H1 (cell line): ENCODE measurements around the gene AFAP1L1. TPM values are rescaled to one million over a fixed set of nuclear protein-coding genes. Genes with fewer than 3 reads are reported as not detected.

Experiments used
- CTCF ChIA-PET: fragments of 300-600 bp; sonication (Branson Sonifier 250); formaldehyde crosslinking; loops from one replicate; lab custom pipeline; 2021; ENCODE audit not compliant: partially characterized antibody; lab: Charles Lee
- POLR2A ChIA-PET: fragments of 300-600 bp; sonication (Branson Sonifier 250); formaldehyde crosslinking; loops from one replicate; lab custom pipeline; 2021; ENCODE audit warnings: inconsistent platforms; ENCODE audit not compliant: partially characterized antibody; lab: Charles Lee
- DNase-seq, 2 experiments: peaks; one replicate each; pipeline versions ENCODE4 v3.0.0 to v3.0.0-alpha.2; 2010 to 2022; ENCODE audit warnings: low spot score in 2 of 2, low read depth in 1 of 2, mixed read lengths in 1 of 2
- FAIRE-seq: peaks from 2 replicates; lab custom pipeline; 2011; peaks lifted over from hg19 to GRCh38; lab: Jason Lieb, UNC
- H2AFZ ChIP-seq: 2 replicates; pipeline ENCODE4 v1.8.1; 2012; ENCODE audit warnings: low read length, inconsistent platforms
- H2AK5ac ChIP-seq: 2 replicates; pipeline ENCODE4 v1.6.1; 2013; ENCODE audit warnings: low read depth, low read length
- H2BK120ac ChIP-seq: replicated peaks from 2 replicates; pipeline ENCODE3; 2013; ENCODE audit warnings: low read depth, low read length, inconsistent platforms
- H2BK12ac ChIP-seq: 2 replicates; pipeline ENCODE4 v1.6.1; 2013; ENCODE audit warnings: low read depth, low read length
- H2BK15ac ChIP-seq: 2 replicates; pipeline ENCODE4 v1.6.1; 2013; ENCODE audit warnings: low read length
- H2BK20ac ChIP-seq: 2 replicates; pipeline ENCODE4 v1.6.1; 2013; ENCODE audit warnings: low read length
- H2BK5ac ChIP-seq: 2 replicates; pipeline ENCODE4 v1.6.1; 2013; ENCODE audit warnings: low read depth, low read length
- H3K14ac ChIP-seq: 2 replicates; pipeline ENCODE4 v1.6.1; 2013; ENCODE audit warnings: inconsistent platforms; ENCODE audit not compliant: insufficient read length
- H3K18ac ChIP-seq: 2 replicates; pipeline ENCODE4 v1.6.1; 2013; ENCODE audit warnings: low read length; ENCODE audit errors: extremely low read depth
- H3K23ac ChIP-seq: 2 replicates; pipeline ENCODE4 v1.6.1; 2013; ENCODE audit warnings: inconsistent platforms; ENCODE audit not compliant: insufficient read length
- H3K23me2 ChIP-seq: 2 replicates; pipeline ENCODE4 v1.6.1; 2013; ENCODE audit warnings: low read depth, low read length
- H3K27ac ChIP-seq: 2 replicates; pipeline ENCODE4 v1.6.1; 2011; ENCODE audit warnings: low read depth, low read length, inconsistent platforms
- H3K27me3 ChIP-seq, 4 experiments: replicated peaks in 1 of 4; 1 replicate in 1 of 4; 2 replicates in 3 of 4; pipeline versions ENCODE4 v1.6.1 to v1.8.1; 2011 to 2013; ENCODE audit warnings: low read length in 3 of 4, mild to moderate bottlenecking in 3 of 4, inconsistent platforms in 2 of 4, mixed read lengths in 2 of 4, moderate library complexity in 1 of 4; ENCODE audit not compliant: control insufficient read depth in 3 of 4, insufficient read depth in 3 of 4; ENCODE audit errors: extremely low read depth in 1 of 4
- H3K36me3 ChIP-seq, 4 experiments: 2 replicates each; pipeline versions ENCODE4 v1.6.1 to v1.8.1; 2011 to 2013; ENCODE audit warnings: mild to moderate bottlenecking in 4 of 4, low read length in 3 of 4, moderate library complexity in 2 of 4, control low read depth in 1 of 4, inconsistent platforms in 1 of 4; ENCODE audit not compliant: insufficient read depth in 4 of 4, control insufficient read depth in 2 of 4
- H3K4ac ChIP-seq: replicated peaks from 2 replicates; pipeline ENCODE3; 2013; ENCODE audit warnings: low read length, low read depth, mixed read lengths, inconsistent platforms; ENCODE audit not compliant: insufficient read length
- H3K4me1 ChIP-seq, 4 experiments: replicated peaks in 1 of 4; 1 replicate in 1 of 4; 2 replicates in 3 of 4; pipeline versions ENCODE4 v1.6.1 to v1.8.1; 2011 to 2013; ENCODE audit warnings: low read length in 3 of 4, inconsistent platforms in 2 of 4, mixed read lengths in 1 of 4; ENCODE audit not compliant: insufficient read depth in 4 of 4, control insufficient read depth in 3 of 4
- H3K4me2 ChIP-seq, 2 experiments: 2 replicates each; pipeline versions ENCODE4 v1.6.1 to v1.8.1; 2011 to 2013; ENCODE audit warnings: low read depth in 2 of 2, low read length in 2 of 2, control low read depth in 1 of 2, inconsistent platforms in 1 of 2, mild to moderate bottlenecking in 1 of 2; ENCODE audit not compliant: insufficient read depth in 1 of 2
- H3K4me3 ChIP-seq, 4 experiments: fragments of 200-600, 300-600 bp in 1 of 4; sonication (generic), shearing (Covaris generic), sonication (Bioruptor Twin) in 1 of 4; 2 replicates each; pipeline versions ENCODE4 v1.5.1 to v1.8.1; 2011 to 2016; ENCODE audit warnings: low read length in 4 of 4, low read depth in 3 of 4, control low read depth in 2 of 4, inconsistent platforms in 2 of 4, mild to moderate bottlenecking in 2 of 4, mixed read lengths in 1 of 4, moderate library complexity in 1 of 4; ENCODE audit not compliant: insufficient read depth in 2 of 4; ENCODE audit errors: extremely low read depth in 1 of 4
- H3K56ac ChIP-seq: replicated peaks from 2 replicates; pipeline ENCODE3; 2013; ENCODE audit warnings: low read depth, mild to moderate bottlenecking, mixed read lengths, low read length, inconsistent platforms; ENCODE audit not compliant: insufficient read length
- H3K79me1 ChIP-seq: 2 replicates; pipeline ENCODE4 v1.6.1; 2013; ENCODE audit warnings: low read depth, low read length, control low read depth
- H3K79me2 ChIP-seq, 2 experiments: 2 replicates each; pipeline versions ENCODE4 v1.6.1 to v1.8.1; 2012 to 2013; ENCODE audit warnings: low read length in 2 of 2, mild to moderate bottlenecking in 2 of 2, inconsistent platforms in 1 of 2; ENCODE audit not compliant: insufficient read depth in 2 of 2, control insufficient read depth in 1 of 2
- H3K9ac ChIP-seq, 4 experiments: replicated peaks in 1 of 4; 1 replicate in 1 of 4; 2 replicates in 3 of 4; pipeline versions ENCODE4 v1.6.1 to v1.8.1; 2011 to 2013; ENCODE audit warnings: low read depth in 3 of 4, low read length in 3 of 4, control low read depth in 2 of 4, mild to moderate bottlenecking in 2 of 4, moderate library complexity in 2 of 4, inconsistent platforms in 1 of 4; ENCODE audit errors: extremely low read depth in 1 of 4
- H3K9me3 ChIP-seq, 2 experiments: 2 replicates each; pipeline versions ENCODE4 v1.6.1 to v1.8.1; 2012 to 2013; ENCODE audit warnings: mild to moderate bottlenecking in 2 of 2, moderate library complexity in 2 of 2, control low read depth in 1 of 2, inconsistent platforms in 1 of 2, low read depth in 1 of 2, low read length in 1 of 2, mixed read lengths in 1 of 2; ENCODE audit not compliant: insufficient read depth in 2 of 2
- H4K20me1 ChIP-seq, 2 experiments: replicated peaks in 1 of 2; 2 replicates each; pipeline versions ENCODE3 to v1.8.1; 2011 to 2013; ENCODE audit warnings: inconsistent platforms in 2 of 2, low read length in 2 of 2, mild to moderate bottlenecking in 1 of 2; ENCODE audit not compliant: insufficient read depth in 2 of 2, control insufficient read depth in 1 of 2
- H4K5ac ChIP-seq: 2 replicates; pipeline ENCODE4 v1.6.1; 2013; ENCODE audit warnings: low read length, low read depth, mixed read lengths, inconsistent platforms; ENCODE audit not compliant: insufficient read length
- H4K8ac ChIP-seq: 2 replicates; pipeline ENCODE4 v1.8.0; 2013; ENCODE audit warnings: mild to moderate bottlenecking, moderate library complexity, low read length, inconsistent platforms; ENCODE audit not compliant: insufficient read depth; ENCODE audit errors: extremely low read depth
- H4K91ac ChIP-seq: replicated peaks from 2 replicates; pipeline ENCODE3; 2013; ENCODE audit warnings: low read length, mixed read lengths, inconsistent platforms; ENCODE audit not compliant: insufficient read length
- CHD2 ChIP-seq: IDR thresholded peaks from 2 replicates; pipeline ENCODE4 v1.6.1; 2012; ENCODE audit warnings: low read length, improper control_type of control experiment
- CTBP2 ChIP-seq: IDR thresholded peaks from 2 replicates; pipeline ENCODE4 v1.7.0; 2011; ENCODE audit warnings: borderline replicate concordance, mild to moderate bottlenecking, moderate library complexity, mixed read lengths, low read length; ENCODE audit not compliant: insufficient read depth, insufficient read length
- EP300 ChIP-seq, 2 experiments: IDR thresholded peaks; 1 replicate in 1 of 2; 2 replicates in 1 of 2; pipeline ENCODE4 v1.6.1; 2011 to 2012; ENCODE audit warnings: low read depth in 2 of 2, low read length in 2 of 2, mild to moderate bottlenecking in 2 of 2, borderline replicate concordance in 1 of 2, inconsistent platforms in 1 of 2, moderate library complexity in 1 of 2
- HDAC2 ChIP-seq, 2 experiments: fragments of 300-600 bp in 1 of 2; sonication (generic) in 1 of 2; IDR thresholded peaks; 2 replicates each; pipeline ENCODE4 v1.6.1; 2011 to 2012; ENCODE audit warnings: low read depth in 2 of 2, low read length in 2 of 2, mild to moderate bottlenecking in 2 of 2, moderate library complexity in 2 of 2, borderline replicate concordance in 1 of 2, inconsistent platforms in 1 of 2
- RBBP5 ChIP-seq: IDR thresholded peaks from 2 replicates; pipeline ENCODE4 v1.7.1; 2012; ENCODE audit warnings: low read depth, mild to moderate bottlenecking, inconsistent platforms, low read length, moderate library complexity, borderline replicate concordance
- RXRA ChIP-seq: IDR thresholded peaks from 2 replicates; pipeline ENCODE4 v1.6.1; 2011; ENCODE audit warnings: low read depth, mild to moderate bottlenecking, low read length, moderate library complexity; ENCODE audit not compliant: insufficient read depth
- WGBS, 2 experiments: shearing (Covaris generic) in 1 of 2; methylation state at CpG; one replicate each; pipeline versions ENCODE4 v1.1.6 to v1.1.7; 2013 to 2015; ENCODE audit warnings: low lambda C conversion rate in 2 of 2, mixed read lengths in 2 of 2, inconsistent platforms in 1 of 2, low coverage in 1 of 2, missing lambda C conversion rate in 1 of 2; ENCODE audit not compliant: insufficient replicate concordance in 2 of 2, insufficient coverage in 1 of 2, insufficient read length in 1 of 2; ENCODE audit errors: extremely low coverage in 1 of 2, missing lambda C conversion rate in 1 of 2; 5-methylcytosine and 5-hydroxymethylcytosine counted together
- polyA plus RNA-seq, 7 experiments: library from polyadenylated mRNA; depleted of rRNA in 3 of 7; stranded (reverse) in 5 of 7; unstranded in 2 of 7; fragments of >200 nt in 5 of 7; fragments of 200-250 nt in 2 of 7; gene quantifications; 1 replicate in 5 of 7; 2 replicates in 1 of 7; 4 replicates in 1 of 7; pipeline versions ENCODE4 v1.2.1 to v1.2.3, GENCODE V29; 2011 to 2013; ENCODE audit warnings: missing spikeins in 2 of 7, mixed read lengths in 2 of 7
- total RNA-seq: library from RNA; stranded (reverse); fragmentation: NEBNext Ultra II Directional; extraction: Animal tissue kit (Norgen Biotek cat#: 25700); gene quantifications from 2 replicates; pipeline ENCODE4 v1.2.1, GENCODE V29; 2021

Gene AFAP1L1
- total and polyA plus RNA-seq, 2 of the 8 experiments (the other 6 are each of a cell fraction or from before 2014, with no cell fraction given): 0.79 to 4.7 TPM

GRCh38 chr5:149279661-149280060, 8.0 kb downstream of the AFAP1L1 start:
- Histone ChIP-seq H2AK5ac (no peak overlapping the region), H2BK120ac (no peak overlapping the region), H3K79me2 (no peaks in the 10 kb centered on the region), H3K27me3 (no peaks in the 10 kb centered on the region; a peak in 1 of 7 replicates), H2BK20ac (no peak overlapping the region), H4K5ac (no peak overlapping the region), H2BK5ac (no peak overlapping the region), H3K23me2 (no peaks in the 10 kb centered on the region), H3K4me3 (no peak overlapping the region), H3K4ac (no peak overlapping the region), H3K4me2 (no peak overlapping the region), H2BK15ac (no peak overlapping the region), H3K79me1 (no peaks in the 10 kb centered on the region), H4K8ac (no peak overlapping the region), H3K4me1 (no peaks in the 10 kb centered on the region), H3K56ac (no peak overlapping the region), H3K14ac (no peak overlapping the region), H3K36me3 (no peaks in the 10 kb centered on the region; a peak in 1 of 8 replicates), H3K18ac (no peak overlapping the region), H2AFZ (no peak overlapping the region), H3K23ac (no peak overlapping the region), H3K9ac (no peak overlapping the region), H3K9me3 (no peaks in the 10 kb centered on the region), H2BK12ac (no peak overlapping the region), H4K91ac (no peak overlapping the region), H3K27ac (no peak overlapping the region), H4K20me1 (no peaks in the 10 kb centered on the region)
- 100% methylated on average over 1 of the region's 1 CpG; no CpG with 5 or more reads in 1 of the 2 experiments for WGBS, 2 experiments
- TF ChIP-seq CHD2 (no peak), RXRA (no peak), HDAC2 (IDR thresholded peaks at IDR 0.05; ENCODE audit: borderline replicate concordance in 1 of 2, low read depth in 2 of 2, low read length in 2 of 2) (no peak), RBBP5 (no peak), CTBP2 (no peak), EP300 (IDR thresholded peaks at IDR 0.05; ENCODE audit: borderline replicate concordance in 1 of 2, low read depth in 2 of 2, low read length in 2 of 2) (no peak)
- ChIA-PET CTCF (interaction anchor here (0.6 to 2.1 kb wide), 10 partner anchors 8 to 302 kb away, joined by 3 to 8 read pairs (median 4); no protein-coding TSS in a partner anchor), POLR2A (no interaction called here)
- no peak for DNase-seq
- FAIRE-seq: no peak
